Limb (tissue), 2 donors: ENCODE results near the gene FSTL1.
A peak's percentile ranks its signal among the peaks of the same experiment; 100 is the strongest.

ENCODE experiments used
- DNase-seq, 2 donors: peaks; one replicate each; pipeline ENCODE4 v3.0.0-alpha.2; 2016; ENCODE audit errors: extremely low spot score in 2 of 2

FSTL1 gene

DNA sequence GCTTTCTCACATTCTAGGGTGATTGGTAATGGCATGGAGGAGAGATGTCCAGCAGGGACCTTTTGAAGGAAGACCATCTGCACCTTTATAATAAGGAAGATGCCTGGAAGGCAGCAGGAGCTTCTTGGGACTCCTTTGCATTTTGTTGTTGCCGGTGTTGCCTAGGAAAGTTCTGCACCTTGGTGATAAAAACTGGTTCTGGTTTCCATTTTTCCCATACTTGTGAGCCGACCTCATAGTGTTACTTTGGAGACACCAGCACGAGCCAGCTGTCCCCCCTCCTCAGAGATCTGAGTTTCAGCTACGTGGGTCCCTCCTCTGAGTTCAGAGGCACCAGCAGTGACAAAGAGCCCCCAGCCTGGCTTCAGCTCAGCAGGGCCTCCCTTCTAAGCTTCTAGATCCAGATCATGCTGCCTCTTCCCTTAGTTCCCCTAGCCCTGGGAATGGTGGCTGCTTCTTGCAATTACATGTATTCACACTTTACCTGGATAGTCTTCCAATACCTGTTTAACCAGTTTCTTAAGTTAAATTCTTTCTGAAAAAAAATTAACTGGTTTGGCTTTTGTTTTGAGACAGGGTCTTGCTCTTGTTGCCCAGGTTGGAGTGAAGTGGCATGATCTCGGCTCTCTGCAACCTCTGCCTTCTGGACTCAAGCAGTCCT is 18.0 kb upstream of the FSTL1 start:
- DNase-seq: no peak

DNA sequence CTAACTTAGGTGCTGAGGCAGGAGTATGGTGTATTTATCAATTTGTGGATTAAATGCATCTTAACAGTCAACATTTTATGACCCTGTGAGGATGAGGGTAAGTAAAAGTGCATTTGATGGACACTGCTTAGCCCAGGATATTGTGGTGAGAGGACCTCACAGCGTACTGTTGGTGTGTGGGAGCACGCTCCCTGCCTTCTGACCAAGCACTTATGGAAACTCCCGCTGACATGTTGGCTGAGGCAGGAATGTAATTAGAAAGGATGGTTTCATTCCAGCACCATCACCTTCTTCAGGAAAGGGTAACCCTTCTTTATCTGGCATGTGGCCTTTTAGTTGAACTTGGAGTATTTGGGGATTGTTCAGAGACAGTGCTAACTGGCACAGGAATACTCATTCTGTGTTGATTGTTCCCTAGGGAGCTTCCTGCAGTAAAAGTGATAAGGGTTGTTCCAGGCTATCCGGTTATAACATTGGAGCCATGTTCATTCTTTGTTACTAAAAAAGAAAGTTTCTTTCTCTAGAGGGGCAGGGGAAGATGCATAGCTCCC is 11.7 kb upstream of the FSTL1 start:
- DNase-seq: no peak

DNA sequence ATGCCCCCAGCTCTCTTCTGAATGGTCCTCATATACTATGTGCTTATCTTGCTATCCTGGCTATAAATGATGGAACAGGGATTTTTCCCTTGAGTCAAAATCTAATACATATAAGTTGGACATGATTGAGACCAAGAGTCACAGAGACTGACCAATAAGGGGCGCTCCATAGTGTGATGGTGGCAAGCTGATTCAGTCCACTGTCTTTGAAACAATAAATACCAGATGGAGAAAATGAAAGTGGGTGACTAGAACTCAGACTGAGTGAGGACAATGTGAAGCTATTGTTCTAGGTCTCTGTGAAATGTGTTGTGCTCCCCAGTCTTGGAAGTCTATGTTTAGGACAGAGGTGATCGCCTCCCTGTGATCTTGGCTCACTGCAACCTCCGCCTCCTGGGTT is 10.6 kb upstream of the FSTL1 start:
- no peak for DNase-seq

DNA sequence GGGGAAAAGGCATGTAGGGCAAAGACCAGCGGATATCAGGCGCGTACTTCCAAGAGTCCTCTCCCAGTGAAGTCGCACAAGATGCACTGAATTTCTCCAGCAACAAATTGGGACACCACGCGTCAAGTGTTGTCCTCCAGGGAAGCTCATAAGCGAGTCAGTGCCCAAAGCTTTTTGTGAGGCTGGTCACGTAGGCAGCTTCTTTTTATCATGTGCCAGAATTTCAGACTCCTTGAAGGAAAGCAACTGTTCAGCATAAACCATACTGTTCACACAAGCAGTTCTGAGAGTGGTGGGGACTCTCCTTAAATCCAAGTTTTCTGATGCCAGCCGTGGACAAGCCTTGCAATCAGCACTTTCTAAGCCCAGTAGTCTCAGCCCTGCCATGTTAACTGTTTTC is 10.1 kb upstream of the FSTL1 start:
- DNase-seq: no peak

DNA sequence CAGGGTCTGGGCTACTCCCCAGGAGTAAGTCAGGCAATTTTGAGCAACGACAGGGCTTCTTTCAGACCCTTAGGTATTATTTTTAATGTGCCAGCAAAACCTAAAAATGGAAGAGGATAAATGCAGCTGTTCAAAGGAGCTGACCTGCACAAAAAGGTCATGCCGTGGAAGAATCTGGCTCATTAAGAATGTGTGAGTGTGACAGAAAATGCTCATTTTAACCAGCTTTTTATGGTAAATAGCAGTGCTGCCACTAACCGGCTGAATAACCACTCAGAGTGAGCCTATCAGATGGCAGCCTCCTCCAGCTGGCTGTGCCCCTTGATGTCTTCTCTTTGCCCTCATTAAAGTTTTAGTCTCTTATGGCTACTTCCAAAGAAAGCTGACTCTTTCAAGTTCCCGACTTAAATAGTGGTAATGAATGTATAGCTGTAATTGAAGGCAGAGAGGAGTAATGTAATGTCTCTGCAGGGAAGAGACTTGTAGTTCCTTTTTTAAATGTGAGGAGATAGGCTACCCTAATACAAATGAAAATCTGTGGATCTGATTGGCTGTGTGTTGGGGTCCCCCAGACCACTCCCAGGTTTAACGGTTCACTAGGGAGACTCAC is 9.5 kb upstream of the FSTL1 start:
- no peak for DNase-seq

DNA sequence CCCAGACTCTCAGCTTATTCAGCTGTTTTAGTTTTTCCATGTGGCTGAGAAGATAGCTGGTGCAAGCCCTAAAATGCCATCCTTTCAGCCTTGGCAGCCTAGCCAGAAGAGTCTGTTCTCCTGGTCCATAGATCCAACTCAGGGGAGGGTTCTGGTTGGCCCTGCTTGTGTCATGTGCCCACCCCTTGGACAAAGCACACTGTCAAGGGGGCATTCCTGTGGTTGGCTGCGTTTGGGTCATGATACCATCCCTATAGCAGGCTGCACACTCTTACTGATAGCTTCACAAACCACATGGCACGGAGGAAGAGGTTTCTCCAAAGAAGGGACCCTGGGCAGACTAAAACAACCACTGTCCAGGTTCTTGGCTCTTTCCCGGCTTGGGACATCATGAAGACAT is 8.4 kb upstream of the FSTL1 start:
- DNase-seq: no peak

DNA sequence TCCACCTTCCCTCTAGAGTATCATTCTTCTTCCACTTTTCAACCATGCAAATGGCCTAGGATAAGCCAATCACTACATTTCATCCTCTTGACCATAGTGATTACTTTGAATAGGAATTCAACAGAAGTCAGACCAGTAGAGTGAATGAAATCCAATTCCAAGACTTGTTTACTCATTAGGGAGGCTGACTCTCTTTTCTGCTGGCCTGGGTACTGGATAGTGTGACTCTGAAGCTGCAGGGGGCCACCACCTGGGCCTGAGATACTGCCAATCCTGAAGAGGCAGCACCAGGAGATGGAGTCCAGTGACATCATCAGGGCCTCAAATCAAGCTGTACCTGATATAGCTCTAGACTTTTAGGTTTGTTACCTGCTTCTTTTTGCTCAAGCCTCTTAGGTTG is 7.0 kb upstream of the FSTL1 start:
- no peak for DNase-seq

DNA sequence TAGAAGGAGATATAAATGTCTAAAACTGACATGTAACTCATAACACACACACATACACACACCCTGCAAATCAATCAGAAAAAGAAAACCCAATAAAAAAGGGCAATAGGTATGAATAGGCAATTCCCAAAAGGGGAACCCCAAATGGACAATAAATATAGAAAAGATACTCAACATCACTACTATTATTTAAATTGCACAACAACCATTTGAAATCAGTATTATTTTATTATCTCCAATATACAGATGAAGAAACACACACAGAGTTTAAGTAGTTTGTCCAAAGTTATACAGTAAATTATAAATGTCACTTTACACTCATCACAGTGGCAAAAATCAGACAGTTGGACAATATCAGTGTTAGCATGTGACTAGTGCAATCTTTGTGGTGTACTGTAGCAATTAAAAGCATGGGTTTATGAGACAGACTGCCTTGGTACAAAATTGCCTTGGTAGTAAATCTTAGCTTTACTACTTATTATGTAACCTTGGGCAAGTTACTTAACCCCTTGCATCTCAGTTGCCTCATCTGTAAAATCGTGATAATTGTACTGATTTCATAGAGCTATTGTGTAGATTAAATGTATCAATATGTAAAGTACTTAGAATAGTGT is 3.4 kb upstream of the FSTL1 start:
- DNase-seq: no peak

DNA sequence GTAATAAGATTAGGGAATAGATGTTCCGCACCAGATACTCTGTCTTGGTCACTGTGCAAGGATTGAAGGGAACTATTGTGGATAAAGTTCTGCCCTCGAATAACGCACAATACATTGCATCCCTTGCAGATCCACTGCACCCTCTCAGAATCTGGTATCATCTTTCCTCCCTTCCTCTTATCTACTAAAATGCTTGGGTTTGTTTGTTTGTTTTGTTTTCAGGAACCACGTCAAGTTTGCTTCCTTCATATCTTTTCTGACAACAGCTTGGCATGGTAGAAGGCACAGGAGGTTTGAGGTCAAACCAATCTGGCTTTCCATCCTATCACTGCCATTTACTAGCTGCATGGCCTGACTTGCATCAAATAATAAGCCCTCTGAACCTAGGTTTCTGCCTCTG is 2.0 kb upstream of the FSTL1 start:
- no peak for DNase-seq

DNA sequence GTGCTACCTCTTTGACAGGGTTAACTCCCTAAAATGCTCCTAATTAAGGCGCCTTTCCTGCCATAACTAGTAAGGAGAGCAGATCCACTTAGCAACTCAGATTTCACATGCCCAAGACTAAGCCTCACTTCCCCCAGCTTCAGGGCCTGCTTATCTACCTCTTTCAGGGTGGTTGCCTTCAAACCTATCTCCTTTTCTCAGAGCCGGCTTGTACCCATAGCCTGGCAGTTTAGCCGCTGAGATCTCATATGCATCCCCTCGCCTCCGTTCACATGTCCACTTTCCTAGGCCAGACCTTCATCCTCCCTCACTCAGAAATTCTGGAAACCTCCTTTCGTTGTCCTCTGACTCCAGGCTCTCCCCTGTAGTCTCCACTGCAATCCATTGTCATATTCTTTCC is 1.0 kb upstream of the FSTL1 start:
- DNase-seq: no peak

DNA sequence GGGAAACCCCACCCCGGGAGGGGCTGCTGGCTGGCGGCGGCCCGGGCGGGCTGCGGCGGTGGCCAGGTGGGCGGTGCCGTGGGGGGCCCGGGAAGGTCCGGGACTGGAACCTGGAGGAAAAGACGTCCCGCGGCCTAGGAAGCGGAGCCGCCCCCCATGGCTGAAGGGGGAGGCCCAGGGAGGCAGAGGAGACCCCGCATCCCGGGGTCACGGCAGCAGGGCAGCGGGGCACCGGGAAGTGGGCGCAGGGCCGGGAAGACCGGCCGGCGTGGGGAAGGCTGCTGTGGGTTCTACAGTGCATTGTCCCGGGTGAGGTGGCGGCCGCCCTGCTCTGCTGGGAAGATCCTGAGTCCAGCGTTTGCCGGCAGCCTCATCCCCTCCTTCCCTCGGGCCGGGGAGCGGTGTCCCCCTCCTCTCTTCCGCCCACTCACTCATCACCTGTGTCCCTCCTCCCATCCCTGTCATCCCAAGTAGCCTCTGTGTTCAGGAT is 525 bp upstream of the FSTL1 start:
- DNase-seq: peak in 1 of 2 donors; percentile 63

DNA sequence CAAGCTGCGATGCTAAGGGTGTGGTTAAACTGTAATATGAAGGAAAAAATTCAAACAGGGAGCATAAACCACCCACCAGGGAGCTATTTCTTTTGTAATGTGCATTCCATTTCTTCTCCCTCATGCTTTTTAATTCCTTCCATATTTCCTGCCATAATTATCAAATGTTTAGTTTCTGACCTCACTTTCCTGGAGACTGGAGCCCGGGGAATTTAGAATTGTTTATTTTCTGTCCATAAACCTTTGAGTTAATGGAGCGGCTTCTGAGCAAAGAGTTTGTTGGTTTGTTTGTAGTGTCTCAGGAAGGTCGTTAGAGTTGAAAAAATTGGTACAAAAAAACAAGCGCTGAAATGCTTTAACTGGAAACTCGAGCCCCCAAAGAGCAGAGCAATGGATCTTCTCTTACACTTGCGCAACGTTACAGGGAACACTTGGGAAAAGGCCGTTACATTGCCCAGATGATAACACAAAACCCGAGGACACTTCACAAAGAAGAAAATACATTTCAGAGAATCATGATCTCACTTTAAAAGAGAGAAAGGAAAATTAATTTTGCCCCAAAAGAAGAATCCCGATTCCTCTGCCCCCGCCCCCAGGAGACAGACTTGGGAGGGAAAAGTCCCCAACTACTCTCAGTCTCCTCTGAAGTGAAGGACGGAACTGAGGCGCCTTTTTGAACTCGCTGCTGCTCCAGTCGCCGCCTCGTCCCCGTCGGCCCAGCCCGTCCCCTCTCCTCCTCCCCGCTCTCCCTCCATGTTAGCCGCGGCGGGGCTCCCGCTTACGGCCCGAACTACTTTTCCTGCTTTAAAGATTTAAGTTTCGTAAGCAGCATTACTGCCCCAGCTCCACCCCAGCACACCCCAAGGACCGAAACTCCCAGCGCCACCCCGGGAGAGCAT is 842 bp downstream of the FSTL1 start:
- DNase-seq: peak in 1 of 2 donors; percentile 62

DNA sequence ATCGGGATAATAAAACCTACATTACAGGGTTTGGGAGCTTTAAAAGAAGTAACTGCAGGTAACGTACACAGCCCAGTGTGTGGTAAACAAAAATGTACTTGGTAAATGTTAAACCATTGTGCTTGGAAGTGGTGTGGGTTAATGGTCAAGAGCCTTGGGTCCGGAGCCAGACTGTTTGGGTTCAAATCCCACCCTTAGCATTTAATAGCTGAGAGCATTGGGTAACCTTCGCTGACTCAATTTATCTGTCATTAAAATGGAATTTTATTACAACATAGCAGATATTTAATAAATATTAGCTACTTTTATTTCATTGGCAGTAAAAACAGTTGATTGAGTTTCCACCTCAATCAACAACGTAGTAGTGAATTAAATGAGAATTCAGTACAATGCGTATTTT is 1.5 kb downstream of the FSTL1 start:
- peak in 1 of 2 donors; percentile 20 for DNase-seq

DNA sequence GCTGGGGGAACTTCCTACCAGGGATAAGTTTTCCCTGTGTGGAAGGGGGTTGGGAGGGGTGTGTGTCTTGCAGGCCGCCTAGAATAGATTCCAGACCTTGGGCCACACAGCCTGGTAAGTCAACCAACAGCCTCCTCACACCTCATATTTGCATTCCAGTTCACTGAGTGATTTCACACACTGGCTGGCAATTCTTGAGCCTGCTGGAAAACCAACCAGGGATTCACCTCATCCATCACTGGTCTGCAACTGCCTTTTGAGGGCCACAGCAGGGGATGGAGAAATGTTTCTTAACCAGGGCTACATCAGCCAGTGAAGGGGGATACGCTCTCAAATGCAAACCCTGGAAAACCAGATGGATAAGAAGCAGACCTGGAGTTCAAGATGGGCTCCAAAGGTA is 2.0 kb downstream of the FSTL1 start:
- DNase-seq: peak in 1 of 2 donors; percentile 52

DNA sequence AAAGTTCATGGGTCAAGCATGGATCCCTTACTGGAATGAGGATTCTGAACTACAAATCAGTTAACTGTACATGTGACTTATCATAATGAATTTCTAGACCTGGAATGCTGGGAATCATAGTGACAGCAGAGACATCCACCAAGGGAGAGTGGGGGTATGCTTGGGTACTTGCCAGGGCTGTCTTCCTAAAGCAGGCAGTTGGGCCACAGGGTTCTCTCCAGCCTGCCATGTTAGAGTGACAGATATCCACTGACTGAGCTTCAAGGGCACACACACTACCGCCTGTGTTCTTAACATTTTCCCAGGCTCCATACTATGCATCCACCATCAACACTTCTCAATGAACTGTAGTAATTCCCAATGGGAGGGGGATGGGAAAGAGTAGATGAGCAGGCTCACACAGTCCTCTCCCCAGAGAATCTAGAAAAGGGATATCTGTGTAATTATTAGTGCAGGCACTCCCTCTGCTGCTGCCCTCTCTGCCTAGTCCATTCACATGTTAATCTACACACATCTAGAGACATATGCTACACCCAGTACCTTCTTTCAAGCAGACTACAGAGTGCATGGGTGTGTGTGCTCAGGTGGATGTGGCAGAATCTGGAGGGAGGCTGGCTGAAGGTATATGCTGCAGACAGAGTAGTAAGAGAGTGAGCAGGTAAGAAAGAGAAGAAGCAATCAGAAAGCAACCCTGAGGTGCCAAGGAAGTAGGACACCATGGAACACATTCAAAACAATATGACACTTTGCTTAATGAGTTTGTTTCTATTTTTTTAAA is 3.7 kb downstream of the FSTL1 start:
- DNase-seq: peak in 1 of 2 donors; percentile 20

DNA sequence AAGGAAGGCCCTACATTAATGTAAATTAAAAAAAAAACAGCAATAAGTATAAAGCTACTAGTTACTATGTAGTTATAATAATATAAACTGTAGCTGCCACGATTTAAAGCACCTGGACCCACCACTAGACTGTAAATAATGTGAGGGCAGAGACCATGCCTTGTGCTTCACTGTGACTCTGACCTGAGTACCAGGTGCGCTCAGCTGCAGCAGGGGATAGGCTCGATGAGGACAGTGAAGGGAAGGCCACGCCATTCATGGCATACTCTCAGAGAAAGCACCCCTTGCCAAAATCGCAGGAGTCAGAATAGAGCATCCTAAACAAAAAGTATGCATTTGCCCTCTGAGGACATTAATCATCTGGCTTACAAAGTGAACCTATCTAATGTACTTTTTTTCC is 5.1 kb downstream of the FSTL1 start:
- peak in 1 of 2 donors; percentile 3 for DNase-seq

DNA sequence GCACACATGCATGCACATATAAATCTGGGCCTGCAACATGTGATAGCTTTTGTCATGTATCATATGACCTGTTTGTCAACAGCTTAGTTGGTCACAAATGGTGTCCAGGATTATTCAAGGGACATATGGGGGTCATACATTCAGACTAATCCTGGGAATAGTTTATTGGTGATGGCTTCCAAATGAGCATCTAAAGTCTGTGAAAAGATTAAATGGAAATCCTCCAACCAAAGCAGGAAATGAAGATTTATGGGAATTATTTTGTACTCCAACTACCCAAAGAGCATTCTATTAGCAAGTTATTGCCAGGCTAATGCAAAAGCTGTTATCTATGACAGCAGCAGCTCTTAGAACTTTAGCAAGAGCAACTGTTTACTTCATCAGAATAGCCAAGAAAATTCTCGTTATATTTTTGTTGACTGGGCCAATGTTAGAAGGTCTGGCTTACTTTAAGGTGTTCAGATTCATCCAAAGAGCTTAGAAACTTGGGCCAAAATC is 7.1 kb downstream of the FSTL1 start:
- DNase-seq: peak in 1 of 2 donors; percentile 17

DNA sequence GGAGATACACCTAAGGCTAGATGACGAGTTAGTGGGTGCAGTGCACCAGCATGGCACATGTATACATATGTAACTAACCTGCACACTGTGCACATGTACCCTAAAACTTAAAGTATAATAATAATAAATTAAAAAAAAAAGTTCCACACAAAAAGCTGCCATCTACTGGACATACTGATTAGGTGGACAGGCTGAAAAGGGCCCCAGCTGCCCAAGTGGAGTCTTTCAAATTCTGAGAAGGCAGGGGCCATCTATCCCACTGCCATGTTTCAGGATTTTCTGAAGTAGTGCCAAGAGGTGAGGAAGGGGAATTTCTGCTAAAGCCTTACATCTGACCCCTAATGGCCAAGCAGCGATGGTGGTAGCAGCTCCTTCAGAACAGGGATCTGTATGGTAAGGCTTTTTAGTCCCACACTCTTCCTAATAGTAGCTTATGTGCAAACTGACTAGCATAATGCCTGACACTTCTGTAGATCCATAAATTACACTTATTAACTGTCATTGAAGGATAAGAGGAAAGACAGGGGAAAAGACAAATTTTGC is 7.7 kb downstream of the FSTL1 start:
- DNase-seq: peak in 1 of 2 donors; percentile 25

DNA sequence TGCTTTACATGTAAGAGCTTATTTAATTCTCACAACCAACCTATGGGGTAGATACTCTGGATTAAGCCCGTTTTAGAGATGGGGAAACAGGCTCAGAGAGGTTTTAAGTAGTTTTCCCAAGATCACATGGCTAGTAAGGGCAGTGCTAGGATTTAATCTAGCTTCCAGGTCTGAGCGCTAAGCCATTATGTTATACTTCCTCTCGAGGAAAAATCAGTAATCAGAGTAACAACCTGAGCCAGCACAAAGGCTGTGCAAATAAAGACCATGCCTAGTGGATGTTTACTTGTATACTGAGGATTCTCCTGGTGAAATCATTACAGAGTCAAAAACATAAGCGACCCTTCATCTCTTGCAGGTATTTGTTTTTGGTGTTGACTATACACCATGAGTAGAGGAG is 9.0 kb downstream of the FSTL1 start:
- no peak for DNase-seq

DNA sequence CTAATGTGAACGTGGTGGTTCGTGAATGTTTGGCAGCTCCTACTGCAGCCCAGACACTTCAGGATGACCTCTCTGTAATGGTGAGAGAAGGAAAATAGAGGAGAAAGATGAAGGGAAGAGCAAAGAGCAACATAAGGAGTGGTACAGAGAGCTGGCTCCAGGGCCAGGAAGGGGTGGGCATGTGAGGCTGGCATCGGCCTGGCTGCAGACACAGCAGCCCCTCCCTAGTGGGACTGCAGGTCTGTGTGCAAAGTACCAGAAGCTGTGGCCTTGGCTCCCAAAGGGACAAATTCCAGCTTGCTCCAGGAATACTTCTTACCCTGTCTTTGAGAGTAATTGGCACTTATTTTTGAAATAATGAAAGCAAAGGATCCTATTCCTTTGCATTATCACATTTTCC is 10.0 kb downstream of the FSTL1 start:
- DNase-seq: peak in 1 of 2 donors; percentile 4
